IMR-90 (cell line): ENCODE data around the gene TSPAN4. TPM values are rescaled to one million over a fixed set of nuclear protein-coding genes. Genes with fewer than 3 reads are reported as not detected.
A peak's percentile ranks its signal among the peaks of the same experiment; 100 is the strongest.

Experiments
- ATAC-seq: fragments of 200-7000 bp; cut with Tn5 transposase; 2 replicates; pipeline ENCODE4 v1.9.1; 2020; ENCODE audit warnings: low read depth, mild to moderate bottlenecking, moderate library complexity
- BruUV-seq: library from RNA; stranded (reverse); fragments of 400-500 nt; replicated peaks from 2 replicates; lab custom pipeline; 2021; lab: Mats Ljungman, UMichigan
- CTCF ChIA-PET: fragments of 300-600 bp; formaldehyde crosslinking; extraction: SDS; loops from one replicate; lab custom pipeline; 2021; ENCODE audit warnings: antibody characterized with exemption; lab: Yijun Ruan, JAX
- POLR2A ChIA-PET: fragments of 300-600 bp; sonication (Branson Sonifier 250); formaldehyde crosslinking; loops from one replicate; lab custom pipeline; 2022; ENCODE audit warnings: antibody characterized with exemption; ENCODE audit not compliant: unreplicated experiment; lab: Charles Lee
- DNase-seq: peaks from one replicate; pipeline ENCODE4 v3.0.0; 2013
- H2AFZ ChIP-seq: replicated peaks from 2 replicates; pipeline ENCODE3; 2013; ENCODE audit warnings: low read length, mild to moderate bottlenecking; ENCODE audit not compliant: poor library complexity
- H2AK5ac ChIP-seq: 2 replicates; pipeline ENCODE4 v1.6.1; 2013; ENCODE audit warnings: low read depth, low read length, inconsistent platforms
- H2AK9ac ChIP-seq: replicated peaks from 2 replicates; pipeline ENCODE3; 2013; ENCODE audit warnings: mild to moderate bottlenecking, low read depth, low read length, moderate library complexity; ENCODE audit not compliant: poor library complexity
- H2BK120ac ChIP-seq: 2 replicates; pipeline ENCODE4 v1.6.1; 2013; ENCODE audit warnings: low read depth, low read length, inconsistent platforms
- H2BK15ac ChIP-seq: 3 replicates; pipeline ENCODE4 v1.6.1; 2013; ENCODE audit warnings: low read depth, low read length, inconsistent platforms
- H2BK20ac ChIP-seq: 2 replicates; pipeline ENCODE4 v1.6.1; 2013; ENCODE audit warnings: low read depth, mild to moderate bottlenecking, inconsistent platforms, low read length, moderate library complexity
- H2BK5ac ChIP-seq: 2 replicates; pipeline ENCODE4 v1.6.1; 2013; ENCODE audit warnings: mild to moderate bottlenecking, low read depth, low read length, inconsistent platforms; ENCODE audit not compliant: poor library complexity, severe bottlenecking
- H3K14ac ChIP-seq: replicated peaks from 2 replicates; pipeline ENCODE4 v1.6.1; 2013; ENCODE audit warnings: low read depth, low read length, inconsistent platforms
- H3K18ac ChIP-seq: 2 replicates; pipeline ENCODE4 v1.6.1; 2013; ENCODE audit warnings: low read depth, low read length, control low read depth
- H3K23ac ChIP-seq: 2 replicates; pipeline ENCODE4 v1.6.1; 2013; ENCODE audit warnings: low read depth, low read length, inconsistent platforms
- H3K27ac ChIP-seq: 2 replicates; pipeline ENCODE4 v1.5.1; 2013; ENCODE audit warnings: mild to moderate bottlenecking, control low read depth, low read length; ENCODE audit not compliant: insufficient read depth
- H3K27me3 ChIP-seq: 2 replicates; pipeline ENCODE4 v1.6.1; 2013; ENCODE audit warnings: low read length; ENCODE audit not compliant: control insufficient read depth, insufficient read depth
- H3K36me3 ChIP-seq: 2 replicates; pipeline ENCODE4 v1.6.1; 2013; ENCODE audit warnings: low read length, mixed read lengths; ENCODE audit not compliant: control insufficient read depth, insufficient read depth
- H3K4ac ChIP-seq: 2 replicates; pipeline ENCODE4 v1.6.1; 2013; ENCODE audit warnings: low read depth, low read length, inconsistent platforms
- H3K4me1 ChIP-seq: 2 replicates; pipeline ENCODE4 v1.6.1; 2013; ENCODE audit warnings: low read length, mixed read lengths; ENCODE audit not compliant: control insufficient read depth, insufficient read depth
- H3K4me2 ChIP-seq: 2 replicates; pipeline ENCODE4 v1.6.1; 2013; ENCODE audit warnings: low read depth, mild to moderate bottlenecking, control low read depth, low read length, moderate library complexity
- H3K4me3 ChIP-seq: 2 replicates; pipeline ENCODE4 v1.5.1; 2013; ENCODE audit warnings: low read depth, mild to moderate bottlenecking, control low read depth, low read length, moderate library complexity; ENCODE audit not compliant: insufficient read depth
- H3K56ac ChIP-seq: 2 replicates; pipeline ENCODE4 v1.6.1; 2013; ENCODE audit warnings: low read length, inconsistent platforms; ENCODE audit not compliant: insufficient read depth; ENCODE audit errors: extremely low read depth
- H3K79me1 ChIP-seq, 2 experiments: 2 replicates each; pipeline ENCODE4 v1.6.1; 2013; ENCODE audit warnings: low read length in 2 of 2, inconsistent platforms in 1 of 2, low read depth in 1 of 2
- H3K9ac ChIP-seq: 2 replicates; pipeline ENCODE4 v1.6.1; 2013; ENCODE audit warnings: low read depth, low read length, control low read depth
- H3K9me1 ChIP-seq: 2 replicates; pipeline ENCODE4 v1.6.1; 2013; ENCODE audit warnings: low read length, inconsistent platforms; ENCODE audit not compliant: insufficient read depth
- H3K9me3 ChIP-seq: 2 replicates; pipeline ENCODE4 v1.6.1; 2013; ENCODE audit warnings: low read length; ENCODE audit not compliant: control insufficient read depth, insufficient read depth
- H4K20me1 ChIP-seq: 2 replicates; pipeline ENCODE4 v1.6.1; 2013; ENCODE audit warnings: low read length, inconsistent platforms; ENCODE audit not compliant: insufficient read depth
- H4K5ac ChIP-seq: 2 replicates; pipeline ENCODE4 v1.6.1; 2013; ENCODE audit warnings: mild to moderate bottlenecking, low read depth, low read length, control low read depth
- H4K8ac ChIP-seq, 2 experiments: 2 replicates each; pipeline ENCODE4 v1.6.1; 2013; ENCODE audit warnings: low read depth in 2 of 2, low read length in 2 of 2, control low read depth in 1 of 2, inconsistent platforms in 1 of 2
- H4K91ac ChIP-seq: 2 replicates; pipeline ENCODE4 v1.6.1; 2013; ENCODE audit warnings: low read depth, low read length, inconsistent platforms; ENCODE audit not compliant: insufficient read depth
- BHLHE40 ChIP-seq: fragments of 150-350 bp; IDR thresholded peaks from 2 replicates; pipeline ENCODE4 v1.6.1; 2016; ENCODE audit warnings: mild to moderate bottlenecking, low read depth, low read length
- CEBPB ChIP-seq: IDR thresholded peaks from 2 replicates; pipeline ENCODE4 v1.6.1; 2012; ENCODE audit warnings: low read depth, low read length, improper control_type of control experiment
- CHD1 ChIP-seq: IDR thresholded peaks from 2 replicates; pipeline ENCODE4 v1.6.1; 2012; ENCODE audit warnings: low read depth, low read length, improper control_type of control experiment
- MAZ ChIP-seq: IDR thresholded peaks from 2 replicates; pipeline ENCODE4 v1.6.1; 2012; ENCODE audit warnings: low read depth, mild to moderate bottlenecking, low read length, improper control_type of control experiment, moderate library complexity, borderline replicate concordance
- MXI1 ChIP-seq: IDR thresholded peaks from 2 replicates; pipeline ENCODE4 v1.6.1; 2012; ENCODE audit warnings: low read depth, mild to moderate bottlenecking, low read length, moderate library complexity, borderline replicate concordance
- NFE2L2 ChIP-seq: fragments of 150-350 bp; IDR thresholded peaks from 2 replicates; pipeline ENCODE4 v1.6.1; 2016; ENCODE audit warnings: low read depth, mild to moderate bottlenecking, low read length
- POLR2A ChIP-seq: IDR thresholded peaks from 2 replicates; pipeline ENCODE4 v1.6.1; 2012; ENCODE audit warnings: mild to moderate bottlenecking, low read depth, low read length
- RAD21 ChIP-seq: IDR thresholded peaks from 2 replicates; pipeline ENCODE4 v1.6.1; 2012; ENCODE audit warnings: low read length, improper control_type of control experiment
- RCOR1 ChIP-seq: IDR thresholded peaks from 2 replicates; pipeline ENCODE4 v1.6.1; 2012; ENCODE audit warnings: mild to moderate bottlenecking, low read length, improper control_type of control experiment; ENCODE audit not compliant: insufficient replicate concordance
- RFX5 ChIP-seq: IDR thresholded peaks from 2 replicates; pipeline ENCODE4 v1.8.0; 2012; ENCODE audit warnings: low read depth, mild to moderate bottlenecking, low read length, moderate library complexity
- SMC3 ChIP-seq: fragments of 150-350 bp; IDR thresholded peaks from 2 replicates; pipeline ENCODE4 v1.6.1; 2016; ENCODE audit warnings: low read depth, mild to moderate bottlenecking, antibody characterized with exemption, low read length, moderate library complexity
- WGBS, 2 experiments: methylation state at CpG; one replicate each; pipeline versions ENCODE4 v1.1.5 to v1.1.7; 2013; ENCODE audit warnings: missing lambda C conversion rate in 2 of 2; ENCODE audit not compliant: insufficient read length in 1 of 2; ENCODE audit errors: extremely low coverage in 2 of 2; 5-methylcytosine and 5-hydroxymethylcytosine counted together
- dilution Hi-C: fragments of 300-500 bp; cut with HindIII; formaldehyde crosslinking; loops from one replicate; pipeline ENCODE4 v1.14.3; 2018; ENCODE audit warnings: low sequenced_read_pairs; ENCODE audit not compliant: unreplicated experiment
- in situ Hi-C: fragments of 300-500 bp; cut with MboI; formaldehyde crosslinking; loops from 3 replicates; pipeline ENCODE4 v1.14.3; 2019; ENCODE audit warnings: low sequenced_read_pairs, inconsistent platforms, mixed read lengths
- intact Hi-C: fragments of 100-400 bp; cut with micrococcal nuclease; formaldehyde crosslinking; loops from 2 replicates; pipeline ENCODE4 v1.10.0; 2022
- polyA plus RNA-seq, 3 experiments: library from polyadenylated mRNA; depleted of rRNA; stranded (reverse); fragments of >200 nt; gene quantifications; 2 replicates each; pipeline ENCODE4 v1.2.3, GENCODE V29; 2012; ENCODE audit warnings: low replicate concordance in 1 of 3
- total RNA-seq: library from RNA; depleted of rRNA; stranded (reverse); fragments of >200 nt; gene quantifications from 2 replicates; pipeline ENCODE4 v1.2.3, GENCODE V29; 2012
- TF ChIP-seq, protein P1 (sequence below): fragments of 150-350 bp; IDR thresholded peaks from 2 replicates; pipeline ENCODE4 v1.6.1; 2017; ENCODE audit warnings: mild to moderate bottlenecking, antibody characterized with exemption, low read length, low read depth
- TF ChIP-seq, protein P2 (sequence below): fragments of 150-350 bp; IDR thresholded peaks from 2 replicates; pipeline ENCODE4 v1.6.1; 2016; ENCODE audit warnings: low read depth, mild to moderate bottlenecking, low read length, moderate library complexity, borderline replicate concordance
- TF ChIP-seq, protein P3 (sequence below): conservative IDR thresholded peaks from 2 replicates; pipeline ENCODE4 v1.5.1; 2012; ENCODE audit warnings: mild to moderate bottlenecking, low read depth, low read length, improper control_type of control experiment

Gene TSPAN4
- total and polyA plus RNA-seq, 2 of the 4 experiments (the other 2 are of a cell fraction) = 161 to 293 TPM

DNA sequence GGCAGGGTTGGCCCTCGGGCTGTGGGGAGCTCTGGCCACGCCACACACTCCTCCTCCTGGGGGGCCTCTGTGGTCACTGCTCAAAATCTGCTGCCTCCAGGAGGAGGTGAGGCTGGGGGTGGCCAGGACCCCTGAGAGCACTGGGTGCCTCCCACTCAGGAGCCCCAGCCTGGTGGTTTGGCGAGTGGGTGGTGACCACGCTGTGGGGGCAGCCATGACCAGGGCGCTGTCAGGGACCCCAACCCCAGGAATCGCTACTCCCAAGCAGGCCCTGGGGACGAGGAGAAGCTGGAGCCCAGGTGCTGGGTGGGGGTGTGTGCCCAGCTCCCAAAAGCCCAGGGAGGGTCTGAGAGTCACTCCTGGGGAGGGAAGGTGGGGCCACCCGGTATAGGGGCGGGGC is 30.1 kb downstream of the TSPAN4 start:
- ATAC-seq (no peak), DNase-seq (no peak)
- Histone ChIP-seq H3K9me1 (peaks cover 3% of the 10 kb centered on the region), H2BK5ac (no peak overlapping the region), H2AK5ac (no peak overlapping the region), H4K20me1 (peaks cover 11% of the 10 kb centered on the region), H2BK15ac (no peak overlapping the region), H3K23ac (no peak overlapping the region), H3K27me3 (no peaks in the 10 kb centered on the region), H3K56ac (no peak overlapping the region), H4K5ac (no peak overlapping the region), H2BK120ac (no peak overlapping the region), H3K9me3 (no peaks in the 10 kb centered on the region), H3K9ac (no peak overlapping the region), H3K27ac (no peak overlapping the region), H3K4me3 (no peak overlapping the region), H4K8ac (no peak overlapping the region), H3K18ac (no peak overlapping the region), H4K91ac (no peak overlapping the region), H3K36me3 (peaks cover 7% of the 10 kb centered on the region; the same call in 1 of the 2 replicates), H3K14ac (no peak overlapping the region), H2AK9ac (peak overlapping the region; percentile 78), H3K79me1 (peaks cover 2 to 4% of the 10 kb centered on the region in 2 experiments; a peak in 1 of 4 replicates), H3K4me2 (no peak overlapping the region), H2BK20ac (no peak overlapping the region), H2AFZ (no peak overlapping the region), H3K4me1 (no peaks in the 10 kb centered on the region; the same call in 1 of the 2 replicates), H3K4ac (no peak overlapping the region)
- no TSS peak for BruUV-seq
- ChIA-PET CTCF (no interaction called here), POLR2A (no interaction called here)
- 100% methylated on average over 3 of the region's 9 CpGs; no CpG with 5 or more reads in 1 of the 2 experiments for WGBS, 2 experiments
- intact Hi-C loops (no loop called here), dilution Hi-C loops (no loop called here), in situ Hi-C loops (no loop called here)
- TF ChIP-seq, protein P1, sequence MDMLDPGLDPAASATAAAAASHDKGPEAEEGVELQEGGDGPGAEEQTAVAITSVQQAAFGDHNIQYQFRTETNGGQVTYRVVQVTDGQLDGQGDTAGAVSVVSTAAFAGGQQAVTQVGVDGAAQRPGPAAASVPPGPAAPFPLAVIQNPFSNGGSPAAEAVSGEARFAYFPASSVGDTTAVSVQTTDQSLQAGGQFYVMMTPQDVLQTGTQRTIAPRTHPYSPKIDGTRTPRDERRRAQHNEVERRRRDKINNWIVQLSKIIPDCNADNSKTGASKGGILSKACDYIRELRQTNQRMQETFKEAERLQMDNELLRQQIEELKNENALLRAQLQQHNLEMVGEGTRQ = no peak
- no peak for TF ChIP-seq RCOR1
- no peak for TF ChIP-seq SMC3
- no peak for TF ChIP-seq BHLHE40
- no peak for TF ChIP-seq RAD21
- TF ChIP-seq, protein P2, sequence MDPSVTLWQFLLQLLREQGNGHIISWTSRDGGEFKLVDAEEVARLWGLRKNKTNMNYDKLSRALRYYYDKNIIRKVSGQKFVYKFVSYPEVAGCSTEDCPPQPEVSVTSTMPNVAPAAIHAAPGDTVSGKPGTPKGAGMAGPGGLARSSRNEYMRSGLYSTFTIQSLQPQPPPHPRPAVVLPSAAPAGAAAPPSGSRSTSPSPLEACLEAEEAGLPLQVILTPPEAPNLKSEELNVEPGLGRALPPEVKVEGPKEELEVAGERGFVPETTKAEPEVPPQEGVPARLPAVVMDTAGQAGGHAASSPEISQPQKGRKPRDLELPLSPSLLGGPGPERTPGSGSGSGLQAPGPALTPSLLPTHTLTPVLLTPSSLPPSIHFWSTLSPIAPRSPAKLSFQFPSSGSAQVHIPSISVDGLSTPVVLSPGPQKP = no peak
- TF ChIP-seq, protein P3, sequence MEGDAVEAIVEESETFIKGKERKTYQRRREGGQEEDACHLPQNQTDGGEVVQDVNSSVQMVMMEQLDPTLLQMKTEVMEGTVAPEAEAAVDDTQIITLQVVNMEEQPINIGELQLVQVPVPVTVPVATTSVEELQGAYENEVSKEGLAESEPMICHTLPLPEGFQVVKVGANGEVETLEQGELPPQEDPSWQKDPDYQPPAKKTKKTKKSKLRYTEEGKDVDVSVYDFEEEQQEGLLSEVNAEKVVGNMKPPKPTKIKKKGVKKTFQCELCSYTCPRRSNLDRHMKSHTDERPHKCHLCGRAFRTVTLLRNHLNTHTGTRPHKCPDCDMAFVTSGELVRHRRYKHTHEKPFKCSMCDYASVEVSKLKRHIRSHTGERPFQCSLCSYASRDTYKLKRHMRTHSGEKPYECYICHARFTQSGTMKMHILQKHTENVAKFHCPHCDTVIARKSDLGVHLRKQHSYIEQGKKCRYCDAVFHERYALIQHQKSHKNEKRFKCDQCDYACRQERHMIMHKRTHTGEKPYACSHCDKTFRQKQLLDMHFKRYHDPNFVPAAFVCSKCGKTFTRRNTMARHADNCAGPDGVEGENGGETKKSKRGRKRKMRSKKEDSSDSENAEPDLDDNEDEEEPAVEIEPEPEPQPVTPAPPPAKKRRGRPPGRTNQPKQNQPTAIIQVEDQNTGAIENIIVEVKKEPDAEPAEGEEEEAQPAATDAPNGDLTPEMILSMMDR = no peak
- no peak for TF ChIP-seq MAZ
- TF ChIP-seq CEBPB = no peak
- TF ChIP-seq MXI1 = no peak
- TF ChIP-seq NFE2L2 = no peak
- no peak for TF ChIP-seq CHD1
- TF ChIP-seq RFX5 = no peak
- no peak for TF ChIP-seq POLR2A
